ENCODE measurements around the gene NEURL1B. TPM values are rescaled to one million over a fixed set of nuclear protein-coding genes. Genes with fewer than 3 reads are reported as not detected.
"Not testable (repeated sequence)": the region's sequence is repeated elsewhere in the genome, so short reads cannot be mapped to it uniquely, and the experiment has no call there.

The NEURL1B gene
- total RNA-seq, 1 donor from 2014 or later: 14.0 TPM

GRCh38 chr5:172678362-172678874, 37.4 kb downstream of the NEURL1B start:
- DNase-seq (ENCODE audit: low spot score): not testable (repeated sequence)

- peak; percentile 31 for DNase-seq (ENCODE audit: low spot score)
Observed at GRCh38 chr5:172678902-172679301, 37.8 kb downstream of the NEURL1B start.

- DNase-seq (ENCODE audit: low spot score): no peak
Observed at GRCh38 chr5:172679628-172680212, 38.7 kb downstream of the NEURL1B start.

GRCh38 chr5:172680921-172681320, 39.9 kb downstream of the NEURL1B start:
- DNase-seq (ENCODE audit: low spot score): no peak

GRCh38 chr5:172681421-172681820, 40.4 kb downstream of the NEURL1B start:
- no peak for DNase-seq (ENCODE audit: low spot score)

- DNase-seq (ENCODE audit: low spot score): no peak
Observed at GRCh38 chr5:172683264-172683644, 42.2 kb downstream of the NEURL1B start.

GRCh38 chr5:172683645-172684471, 42.8 kb downstream of the NEURL1B start:
- DNase-seq (ENCODE audit: low spot score): no peak

- no peak for DNase-seq (ENCODE audit: low spot score)
Observed at GRCh38 chr5:172685091-172685490, 44.0 kb downstream of the NEURL1B start.

- no peak for DNase-seq (ENCODE audit: low spot score)
Observed at GRCh38 chr5:172686111-172686510, 45.0 kb downstream of the NEURL1B start.

GRCh38 chr5:172686539-172687390, 45.7 kb downstream of the NEURL1B start:
- DNase-seq (ENCODE audit: low spot score): no peak

GRCh38 chr5:172687940-172688339, 46.9 kb downstream of the NEURL1B start:
- no peak for DNase-seq (ENCODE audit: low spot score)

GRCh38 chr5:172688349-172689217, 47.5 kb downstream of the NEURL1B start:
- DNase-seq (ENCODE audit: low spot score): peak; percentile 44

GRCh38 chr5:172689218-172689572, 48.1 kb downstream of the NEURL1B start:
- no peak for DNase-seq (ENCODE audit: low spot score)

- no peak for DNase-seq (ENCODE audit: low spot score)
Observed at GRCh38 chr5:172689801-172690200, 48.7 kb downstream of the NEURL1B start.

- no peak for DNase-seq (ENCODE audit: low spot score)
Observed at GRCh38 chr5:172690258-172691075, 49.4 kb downstream of the NEURL1B start.

- DNase-seq (ENCODE audit: low spot score): no peak
Observed at GRCh38 chr5:172691886-172692285, 50.8 kb downstream of the NEURL1B start.

GRCh38 chr5:172692451-172692850, 51.4 kb downstream of the NEURL1B start:
- no peak for DNase-seq (ENCODE audit: low spot score)

- peak; percentile 92 for DNase-seq (ENCODE audit: low spot score)
Observed at GRCh38 chr5:172692981-172693380, 51.9 kb downstream of the NEURL1B start.

- no peak for DNase-seq (ENCODE audit: low spot score)
Observed at GRCh38 chr5:172694061-172694460, 53.0 kb downstream of the NEURL1B start.

GRCh38 chr5:172694541-172694940, 53.5 kb downstream of the NEURL1B start:
- DNase-seq (ENCODE audit: low spot score): no peak

Data from umbilical cord (tissue), 2 donors.